Measurements from ENCODE around the gene SH3PXD2B. TPM values are rescaled to one million over a fixed set of nuclear protein-coding genes. Genes with fewer than 3 reads are reported as not detected.

SH3PXD2B gene
- total and polyA plus RNA-seq, 2 of the 13 experiments (the other 11 are each of a cell fraction or from before 2014, with no cell fraction given), result 3.4 to 4.6 TPM

DNA sequence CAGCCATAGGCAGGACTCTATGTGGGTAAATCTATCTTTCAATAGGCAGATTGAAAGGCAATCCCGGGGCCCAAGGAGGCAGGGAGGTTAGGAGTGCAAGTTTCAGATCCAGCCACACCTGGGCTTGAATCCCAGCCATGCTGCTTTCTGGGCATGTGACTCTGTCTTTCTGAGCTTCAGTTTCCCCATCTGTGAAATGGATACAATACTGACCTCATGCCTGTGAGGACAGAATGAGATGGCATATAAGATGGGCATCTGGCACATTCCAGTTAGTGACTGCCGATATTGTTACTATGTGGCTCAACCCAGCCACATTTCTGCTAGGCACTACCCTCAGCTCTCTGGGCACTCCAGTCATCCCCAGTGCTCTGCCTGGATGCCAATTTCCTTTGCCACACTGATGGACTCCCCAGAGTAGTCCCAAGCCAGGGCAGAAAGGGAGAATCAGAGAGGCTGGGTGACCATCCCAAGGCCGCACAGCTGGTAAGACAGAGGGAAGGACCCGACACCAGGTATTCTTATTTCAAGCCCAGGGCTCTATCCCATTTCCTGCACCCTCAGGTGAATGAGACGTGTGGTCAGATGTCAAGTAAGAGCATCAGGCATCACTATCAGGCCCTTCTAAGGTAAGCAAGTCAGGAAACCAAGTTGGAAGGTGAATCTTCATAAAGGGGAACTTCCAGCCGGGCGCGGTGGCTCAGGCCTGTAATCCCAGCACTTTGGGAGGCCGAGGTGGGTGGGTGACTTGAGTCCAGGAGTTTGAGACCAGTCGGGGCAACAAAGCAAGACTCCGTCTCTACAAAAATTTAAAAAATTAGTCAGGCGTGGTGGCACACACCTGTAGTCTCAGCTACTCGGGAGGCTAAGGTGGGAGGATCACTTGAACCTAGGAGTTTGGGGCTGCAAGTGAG, 38.7 kb downstream of the SH3PXD2B start (continued):
- TF ChIP-seq, protein P1, sequence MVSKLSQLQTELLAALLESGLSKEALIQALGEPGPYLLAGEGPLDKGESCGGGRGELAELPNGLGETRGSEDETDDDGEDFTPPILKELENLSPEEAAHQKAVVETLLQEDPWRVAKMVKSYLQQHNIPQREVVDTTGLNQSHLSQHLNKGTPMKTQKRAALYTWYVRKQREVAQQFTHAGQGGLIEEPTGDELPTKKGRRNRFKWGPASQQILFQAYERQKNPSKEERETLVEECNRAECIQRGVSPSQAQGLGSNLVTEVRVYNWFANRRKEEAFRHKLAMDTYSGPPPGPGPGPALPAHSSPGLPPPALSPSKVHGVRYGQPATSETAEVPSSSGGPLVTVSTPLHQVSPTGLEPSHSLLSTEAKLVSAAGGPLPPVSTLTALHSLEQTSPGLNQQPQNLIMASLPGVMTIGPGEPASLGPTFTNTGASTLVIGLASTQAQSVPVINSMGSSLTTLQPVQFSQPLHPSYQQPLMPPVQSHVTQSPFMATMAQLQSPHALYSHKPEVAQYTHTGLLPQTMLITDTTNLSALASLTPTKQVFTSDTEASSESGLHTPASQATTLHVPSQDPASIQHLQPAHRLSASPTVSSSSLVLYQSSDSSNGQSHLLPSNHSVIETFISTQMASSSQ (IDR thresholded peaks at IDR 0.05; ENCODE audit: low read depth), result no peak
- TF ChIP-seq, protein P1 (CRISPR knock-in tag; IDR thresholded peaks at IDR 0.05; ENCODE audit: borderline replicate concordance), result no peak
- TF ChIP-seq RNF2 (conservative IDR thresholded peaks at IDR 0.05; ENCODE audit: low read depth) (no peak), HNRNPUL1 (IDR thresholded peaks at IDR 0.05; ENCODE audit: low read depth, low read length) (no peak)

DNA sequence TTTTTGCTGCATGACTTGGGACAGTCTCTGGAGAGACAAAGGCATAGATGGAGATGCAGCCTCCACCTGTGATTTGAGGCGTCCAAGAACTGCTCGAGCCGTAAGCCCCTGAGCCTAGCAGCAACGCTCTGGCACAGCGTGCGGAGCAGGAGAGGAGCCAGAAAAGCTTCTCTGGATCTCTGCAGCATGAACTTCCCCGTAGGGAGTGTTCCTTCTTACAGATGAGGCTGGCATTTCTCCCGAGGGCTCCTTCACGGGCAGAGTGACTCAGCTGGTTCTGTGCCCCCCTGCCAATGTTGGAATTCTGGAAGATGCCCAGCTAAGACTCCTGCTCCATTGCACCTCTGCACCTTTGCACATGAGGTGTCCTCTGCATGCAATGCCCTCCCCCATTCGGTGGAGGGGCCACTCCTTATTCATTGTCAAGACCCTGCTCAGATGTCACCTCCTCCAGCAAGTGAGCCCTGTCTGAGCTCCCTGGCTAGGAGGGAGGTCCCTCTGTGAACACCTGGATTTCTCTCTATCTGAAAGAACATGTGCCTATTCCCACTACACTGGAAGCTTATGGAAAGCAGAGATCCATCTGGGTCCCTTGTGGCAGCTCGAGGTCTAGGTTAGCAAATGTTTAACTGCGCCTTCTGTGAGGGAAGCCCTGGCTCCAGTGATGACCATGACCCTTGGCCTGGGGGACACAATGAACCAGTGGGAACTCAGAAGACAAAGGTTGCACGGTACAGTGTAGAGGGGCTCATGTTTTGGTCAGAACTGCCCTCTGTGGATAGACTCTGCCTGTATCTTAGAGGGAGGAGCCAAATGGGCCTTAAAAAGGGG, 39.6 kb downstream of the SH3PXD2B start:
- in situ Hi-C loops (cut with HindIII; ENCODE audit: extremely low pct_ligation_motif_present, low pct_unique_long_range_greater_than_20kb), result loop anchor here (5.0 kb wide), 1 partner anchor 38 kb away; the partner anchor contains the start of gene SH3PXD2B
- Histone ChIP-seq H2AFZ (ENCODE audit: low read length) (no peak overlapping the region), H3K9me3 (ENCODE audit: low read length) (no peaks in the 10 kb centered on the region), H3K9ac (ENCODE audit: insufficient read depth, low read depth, low read length) (peak overlapping the region; percentile 42), H3K27me3 (ENCODE audit: control insufficient read depth in 1 of 2, insufficient read depth in 2 of 2, low read length in 2 of 2) (no peaks in the 10 kb centered on the region), H3K4me1 (ENCODE audit: insufficient read depth, low read length) (peaks cover 70% of the 10 kb centered on the region), H3K79me2 (ENCODE audit: insufficient read depth, low read length) (no peaks in the 10 kb centered on the region), H3K4me2 (ENCODE audit: low read depth, low read length) (peak overlapping the region; percentile 70), H3K36me3 (replicated peaks in 1 of 2; ENCODE audit: control insufficient read depth in 1 of 2, insufficient read depth in 2 of 2, low read length in 2 of 2) (no peaks in the 10 kb centered on the region), H3K27ac (ENCODE audit: extremely low read length, insufficient read depth, low read length) (peak overlapping the region; percentile 66), H4K20me1 (ENCODE audit: insufficient read depth, low read length) (no peaks in the 10 kb centered on the region), H3K4me3 (replicated peaks in 1 of 3; ENCODE audit: insufficient read depth in 1 of 3, low read depth in 2 of 3, low read length in 3 of 3) (peak overlapping the region in 1 of 3 experiments; percentile 22; a peak in 1 of 6 replicates)
- FAIRE-seq (peak; percentile 99), ATAC-seq (peak; percentile 94), DNase-seq (ENCODE audit: low spot score) (peak; percentile 94)
- 47% methylated on average over 8 of the region's 13 CpGs for WGBS (ENCODE audit: low lambda C conversion rate)
- ChIA-PET CTCF (ENCODE audit: low intra/inter-chr PET ratio, low total read pairs) (no interaction called here), POLR2A (interaction anchor here (1.2 to 2.0 kb wide), 4 partner anchors 11 to 32 kb away, joined by 3 to 11 read pairs (median 6); no protein-coding TSS in a partner anchor)
- intact Hi-C loops (cut with micrococcal nuclease; ENCODE audit: unreplicated experiment), result loop anchor here (1.0 kb wide), 3 partner anchors 14 to 37 kb away; no protein-coding TSS in a partner anchor
- BruUV-seq (replicated peaks), result no TSS peak
- TF ChIP-seq EZH2 (conservative IDR thresholded peaks at IDR 0.05; ENCODE audit: low read depth, low read length) (no peak), ZBTB3 (CRISPR knock-in tag; IDR thresholded peaks at IDR 0.05; ENCODE audit: borderline replicate concordance, low read depth) (peak; percentile 61; the same call in 1 of the 2 replicates), LCORL (IDR thresholded peaks at IDR 0.05) (0 out of 2 replicates have a peak, but pooled peaks have one; percentile 5), LCORL (CRISPR knock-in tag; IDR thresholded peaks at IDR 0.05) (peak; percentile 98), POGZ (CRISPR knock-in tag; IDR thresholded peaks at IDR 0.05) (peak; percentile 84), GABPB1 (CRISPR knock-in tag; IDR thresholded peaks at IDR 0.05) (0 out of 2 replicates have a peak, but pooled peaks have one; percentile 25), ZNF552 (CRISPR knock-in tag; IDR thresholded peaks at IDR 0.05; ENCODE audit: borderline replicate concordance) (0 out of 2 replicates have a peak, but pooled peaks have one; percentile 13)
- TF ChIP-seq, protein P2, sequence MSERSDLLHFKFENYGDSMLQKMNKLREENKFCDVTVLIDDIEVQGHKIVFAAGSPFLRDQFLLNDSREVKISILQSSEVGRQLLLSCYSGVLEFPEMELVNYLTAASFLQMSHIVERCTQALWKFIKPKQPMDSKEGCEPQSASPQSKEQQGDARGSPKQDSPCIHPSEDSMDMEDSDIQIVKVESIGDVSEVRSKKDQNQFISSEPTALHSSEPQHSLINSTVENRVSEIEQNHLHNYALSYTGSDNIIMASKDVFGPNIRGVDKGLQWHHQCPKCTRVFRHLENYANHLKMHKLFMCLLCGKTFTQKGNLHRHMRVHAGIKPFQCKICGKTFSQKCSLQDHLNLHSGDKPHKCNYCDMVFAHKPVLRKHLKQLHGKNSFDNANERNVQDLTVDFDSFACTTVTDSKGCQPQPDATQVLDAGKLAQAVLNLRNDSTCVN (CRISPR knock-in tag; IDR thresholded peaks at IDR 0.05; ENCODE audit: borderline replicate concordance), result 0 out of 2 replicates have a peak, but pooled peaks have one; percentile 42
